ENCODE measurements around the gene KRTAP19-6.
"Not testable (repeated sequence)": the region's sequence is repeated elsewhere in the genome, so short reads cannot be mapped to it uniquely, and the experiment has no call there.

KRTAP19-6 gene, protein sequence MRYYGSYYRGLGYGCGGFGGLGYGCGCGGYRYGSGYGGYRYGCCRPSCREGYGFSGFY

DNA sequence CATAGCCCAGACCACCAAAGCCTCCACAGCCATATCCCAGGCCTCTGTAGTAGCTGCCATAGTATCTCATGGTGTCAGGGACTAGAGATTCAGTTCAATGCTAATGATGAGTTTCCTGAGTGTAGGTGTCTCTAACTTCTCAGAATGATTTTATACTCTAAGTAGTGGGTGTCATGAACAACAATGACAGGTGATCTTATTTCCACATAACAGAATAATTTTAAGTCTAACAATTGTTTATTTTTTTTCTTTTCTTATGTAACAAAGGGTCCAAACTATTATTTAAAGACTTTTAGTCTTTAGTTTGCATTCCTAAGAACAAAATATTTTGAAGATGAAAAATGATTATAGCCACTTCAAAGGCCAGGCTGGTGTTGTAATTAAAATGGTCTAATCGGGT, at the start of gene KRTAP19-6:
Gene KRTAP19-6 (minus strand): TSS at position 101 of the 400 bp plus-strand sequence. CDS start 31 bp downstream, at position 70.
- intact Hi-C loops (cut with DNase I) = no loop called here
- DNase-seq = no peak

DNA sequence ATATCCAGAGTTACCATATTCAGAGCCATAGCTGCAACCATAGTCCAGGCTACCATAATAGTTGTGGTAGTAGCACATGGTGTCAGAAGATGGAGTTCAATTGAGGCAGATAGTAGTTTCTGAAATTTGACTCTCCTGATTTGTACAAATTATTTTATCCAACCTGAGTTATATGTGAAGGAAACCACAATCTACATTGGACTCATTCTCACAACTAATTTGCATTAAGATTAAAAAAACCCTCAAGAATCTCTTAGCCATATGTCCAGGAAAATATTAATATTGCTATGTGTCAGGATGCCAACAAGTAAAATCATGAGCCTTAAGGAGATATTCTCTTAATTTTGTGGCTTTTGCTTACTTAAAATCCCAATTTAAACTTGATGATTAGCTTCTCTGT, 48.6 kb upstream of the KRTAP19-6 start, which contains the start of gene KRTAP22-2:
Gene KRTAP22-2 (minus strand): TSS at position 101 of the 400 bp plus-strand sequence.
- DNase-seq = no peak
- intact Hi-C loops (cut with DNase I) = no loop called here

DNA sequence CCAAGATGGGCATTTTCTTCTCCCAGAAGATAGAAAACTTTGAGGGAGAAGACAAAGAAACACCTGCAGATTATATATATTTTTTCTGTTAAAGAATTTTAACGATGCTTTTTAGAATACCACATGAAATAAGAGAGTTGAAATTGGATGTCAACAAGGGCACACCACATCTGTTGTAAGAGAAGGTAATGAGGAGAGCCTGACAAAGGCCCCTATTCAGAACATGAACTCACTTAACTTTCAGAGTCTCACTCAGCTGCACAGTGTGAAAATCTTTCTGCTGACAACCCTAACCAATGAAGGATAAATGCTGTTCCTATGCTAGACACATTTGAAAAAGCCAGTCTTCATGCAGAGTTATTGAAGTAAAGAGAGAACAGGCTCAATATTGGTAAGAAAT, 41.2 kb upstream of the KRTAP19-6 start:
- intact Hi-C loops (cut with DNase I) = no loop called here

DNA sequence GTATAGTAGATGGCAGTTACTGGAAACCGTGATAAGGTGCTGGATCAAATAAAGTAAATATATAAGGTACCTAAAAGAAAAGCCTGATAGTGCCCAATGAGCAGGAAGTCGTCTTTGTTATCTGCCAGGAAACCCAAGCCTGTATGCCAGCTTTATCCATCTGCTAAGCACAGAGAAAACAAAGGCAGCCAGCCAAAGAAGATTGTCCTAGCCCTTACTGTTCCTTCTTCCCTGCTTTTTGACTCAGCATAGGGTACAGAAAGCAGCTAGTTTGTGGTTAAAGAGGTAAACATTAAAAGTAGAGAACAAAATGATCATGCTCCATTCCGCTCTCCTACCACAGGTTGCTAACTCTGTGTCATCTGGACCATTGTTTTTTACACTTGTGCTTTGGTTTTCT, 38.5 kb upstream of the KRTAP19-6 start:
- intact Hi-C loops (cut with DNase I) = no loop called here
- no peak for DNase-seq

More for the DNA sequence above, 41.2 kb upstream of the KRTAP19-6 start:
- no peak for DNase-seq

DNA sequence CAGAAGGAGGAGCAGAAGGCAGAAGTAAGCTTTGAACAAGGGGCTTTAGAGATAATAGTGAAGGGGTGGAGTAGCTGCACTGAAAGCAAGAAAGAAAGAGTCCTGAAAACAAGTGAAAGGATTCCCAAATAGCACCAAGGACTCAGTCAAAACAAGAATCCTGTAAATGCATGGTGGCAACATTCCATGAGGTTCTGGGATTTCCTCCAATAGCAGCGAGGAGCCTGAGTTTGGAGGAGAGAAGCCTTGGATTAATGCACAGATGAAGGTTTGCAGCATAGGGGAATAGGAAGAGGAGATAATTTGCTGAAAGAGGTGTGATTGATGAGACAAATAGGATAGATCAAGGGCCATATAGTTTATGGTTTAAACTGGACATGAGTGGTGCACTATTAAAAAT, 37.7 kb upstream of the KRTAP19-6 start:
- no peak for DNase-seq
- intact Hi-C loops (cut with DNase I) = no loop called here

DNA sequence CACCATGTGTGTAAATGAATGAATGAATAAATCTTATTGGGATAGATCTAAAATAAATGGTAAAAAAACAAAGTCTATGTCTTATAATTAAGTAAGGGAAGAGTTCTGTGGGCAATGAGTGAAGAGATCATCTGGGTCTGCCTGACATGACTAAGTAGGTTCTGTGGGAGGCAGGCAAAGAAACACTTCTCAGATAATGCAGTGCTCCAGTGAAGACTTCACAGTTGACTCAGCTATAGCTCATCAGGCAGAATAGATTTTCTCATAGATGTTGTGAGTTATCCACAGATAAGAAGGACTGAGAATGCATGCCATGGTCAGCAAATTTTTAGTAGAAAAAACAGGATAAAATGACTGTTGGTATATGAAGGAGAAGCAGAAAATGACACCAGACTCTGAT, 36.1 kb upstream of the KRTAP19-6 start:
- intact Hi-C loops (cut with DNase I) = no loop called here
- no peak for DNase-seq

DNA sequence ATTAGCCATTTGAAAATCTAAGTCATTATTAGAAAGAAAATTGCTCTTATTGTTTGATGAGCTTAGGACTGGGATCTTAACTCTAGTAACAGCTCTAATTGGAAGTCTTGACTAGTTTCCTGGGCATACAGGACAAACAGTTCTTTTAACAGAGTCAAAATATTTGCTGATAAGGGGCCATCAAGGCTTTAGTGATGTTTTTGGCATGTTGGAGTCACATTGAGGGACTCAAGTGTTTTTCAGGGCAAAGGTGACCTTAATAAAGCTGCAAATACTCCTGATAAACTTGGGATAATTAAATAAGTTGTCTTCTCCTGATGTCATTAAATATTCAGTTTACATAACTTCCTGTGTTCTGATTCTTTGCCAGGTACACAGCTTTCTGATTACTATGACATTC, 26.0 kb upstream of the KRTAP19-6 start:
- DNase-seq = no peak
- intact Hi-C loops (cut with DNase I) = no loop called here

DNA sequence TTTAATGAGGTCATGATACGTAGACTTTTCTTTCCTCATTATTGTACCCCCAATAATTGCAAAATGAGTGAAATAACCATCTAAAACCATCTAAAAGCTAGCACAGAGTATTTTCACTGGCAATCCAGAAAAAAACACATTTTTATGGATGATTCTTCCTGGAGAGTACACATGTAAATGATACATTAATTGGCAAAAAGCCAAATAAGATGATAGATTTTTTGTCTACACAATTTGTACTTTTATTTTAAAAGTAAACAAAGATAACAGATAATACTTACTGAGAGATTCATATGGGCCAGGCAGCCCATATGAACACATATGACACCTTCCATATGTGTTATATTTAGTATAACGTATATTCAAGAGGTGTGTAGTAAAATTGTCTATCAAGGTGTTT, 22.0 kb upstream of the KRTAP19-6 start:
- no peak for DNase-seq
- intact Hi-C loops (cut with DNase I) = no loop called here

DNA sequence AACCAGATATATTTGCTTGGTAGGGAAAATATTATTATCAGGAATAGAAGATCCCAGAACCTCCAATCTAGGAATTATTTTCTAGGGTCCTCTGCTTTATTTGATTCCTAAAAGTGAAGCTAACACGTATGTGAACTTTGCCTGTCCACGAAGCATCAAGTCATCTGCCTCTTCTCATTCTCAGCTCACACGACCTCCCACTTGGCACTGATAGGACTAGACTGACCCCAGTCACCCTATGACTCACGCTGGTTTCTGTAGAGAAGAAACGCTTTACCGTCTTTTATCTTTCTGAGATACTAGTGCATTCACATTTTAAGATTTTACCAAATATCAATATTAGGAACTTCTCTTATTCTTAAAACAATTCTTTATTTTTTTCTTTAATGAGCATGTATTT, 21.4 kb upstream of the KRTAP19-6 start:
- intact Hi-C loops (cut with DNase I) = no loop called here
- no peak for DNase-seq

DNA sequence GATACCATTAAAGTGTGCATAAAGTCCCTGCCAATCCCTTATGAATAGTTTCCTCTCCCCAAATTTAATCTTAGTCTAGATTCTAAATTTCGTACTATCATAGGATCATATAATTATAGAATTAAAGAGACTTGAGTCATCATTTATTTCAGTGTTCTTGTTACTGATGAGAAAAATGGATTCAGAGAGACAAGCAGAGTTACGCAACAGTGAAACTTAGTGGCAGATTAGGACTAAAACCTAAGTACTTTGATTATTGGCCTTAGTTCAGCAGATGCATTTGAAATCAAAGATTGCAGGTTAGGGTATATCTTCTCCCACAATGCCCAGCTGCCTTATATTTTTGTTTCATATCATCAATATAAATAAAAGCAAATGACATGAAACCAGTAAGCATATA, 20.3 kb upstream of the KRTAP19-6 start:
- DNase-seq = no peak
- intact Hi-C loops (cut with DNase I) = no loop called here

DNA sequence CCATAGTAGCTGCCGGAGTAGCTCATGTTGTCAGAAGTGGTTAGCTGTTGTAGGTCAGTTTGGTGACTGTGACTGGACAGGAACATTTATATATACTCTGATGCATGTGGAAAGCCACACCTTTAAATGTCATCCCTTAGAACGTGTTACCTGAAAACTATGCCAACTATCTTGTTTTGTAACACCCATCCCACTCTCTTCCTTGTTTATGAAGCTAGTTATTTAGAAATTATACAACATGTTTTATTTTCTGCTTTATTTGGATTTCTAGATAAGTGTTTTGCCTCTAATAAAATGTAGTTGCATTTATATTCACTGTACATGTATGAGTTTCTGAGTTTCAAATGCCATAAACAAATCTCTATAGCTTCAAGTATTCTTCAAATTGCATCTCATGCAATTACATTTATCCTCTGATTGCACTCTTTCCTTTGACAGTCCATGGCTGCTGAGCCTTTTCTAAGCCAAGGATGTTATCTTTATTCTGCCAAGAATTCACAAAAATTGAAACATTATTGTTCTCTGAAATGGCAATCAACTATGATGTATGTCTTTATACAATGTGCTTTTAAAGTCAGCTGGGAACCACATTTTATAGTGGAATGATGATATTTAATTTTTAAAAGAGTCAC, 19.7 kb upstream of the KRTAP19-6 start, which contains the start of gene KRTAP19-7:
Gene KRTAP19-7 (minus strand): TSS at position 51 of the 632 bp plus-strand sequence. CDS start 25 bp downstream, at position 26.
- no peak for DNase-seq
- intact Hi-C loops (cut with DNase I) = no loop called here

DNA sequence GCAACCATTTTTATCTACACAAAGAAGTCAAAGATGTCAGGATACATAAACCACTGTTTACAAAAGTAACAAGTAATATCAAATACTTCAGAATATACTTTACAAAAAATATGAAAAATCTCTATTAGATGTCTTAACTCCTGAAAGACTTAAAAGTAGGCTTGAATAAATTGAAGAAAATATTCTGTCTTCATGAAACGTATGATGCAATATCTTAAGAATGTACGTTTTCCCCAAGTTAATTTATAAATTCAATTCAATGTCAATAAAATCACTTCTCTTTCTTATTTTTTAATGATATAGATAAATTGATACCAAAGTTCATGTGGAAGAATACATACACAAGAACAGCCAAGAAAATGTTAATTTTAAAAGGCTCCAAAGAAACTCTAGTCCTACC, 13.4 kb upstream of the KRTAP19-6 start:
- DNase-seq = no peak
- intact Hi-C loops (cut with DNase I) = no loop called here

DNA sequence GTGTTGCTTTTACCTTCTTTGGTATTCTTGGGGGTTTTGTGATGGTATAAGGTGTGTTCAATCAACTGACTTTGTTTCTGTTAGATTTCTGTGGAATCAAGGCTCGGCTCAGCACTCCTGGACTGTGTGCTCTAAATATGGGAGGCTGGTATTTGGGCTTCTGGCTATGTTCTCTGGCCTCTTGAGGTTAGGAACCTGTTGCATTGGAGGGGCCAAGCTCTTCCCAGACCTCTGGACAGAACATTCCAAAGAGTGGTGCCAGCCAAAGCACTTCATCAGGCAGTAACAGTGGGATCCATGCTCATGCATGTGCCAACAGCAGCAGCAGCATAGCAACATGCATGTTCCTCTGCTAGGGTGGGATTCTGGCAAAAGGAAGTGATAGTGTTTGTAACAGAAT, 11.1 kb upstream of the KRTAP19-6 start:
- intact Hi-C loops (cut with DNase I) = no loop called here
- no peak for DNase-seq

DNA sequence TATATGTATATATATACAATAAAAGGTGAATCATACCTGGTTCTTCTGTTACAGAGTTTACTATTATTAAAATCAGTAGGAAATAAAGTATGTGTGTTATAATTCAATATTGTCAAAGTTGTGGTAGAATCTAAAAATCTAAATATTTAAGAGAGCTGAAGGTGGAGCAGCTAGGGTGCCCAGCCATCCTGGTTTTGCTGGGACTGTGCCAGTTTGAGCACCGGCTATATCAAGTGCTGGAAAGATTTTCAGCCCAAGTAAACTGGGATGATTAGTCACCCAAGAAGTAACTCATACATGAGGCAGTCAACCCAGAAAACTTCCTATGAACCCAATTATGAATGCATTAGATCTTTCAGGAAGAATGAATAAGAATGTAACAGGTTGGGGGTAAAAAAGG, 22.8 kb downstream of the KRTAP19-6 start:
- intact Hi-C loops (cut with DNase I) = no loop called here
- DNase-seq = no peak

DNA sequence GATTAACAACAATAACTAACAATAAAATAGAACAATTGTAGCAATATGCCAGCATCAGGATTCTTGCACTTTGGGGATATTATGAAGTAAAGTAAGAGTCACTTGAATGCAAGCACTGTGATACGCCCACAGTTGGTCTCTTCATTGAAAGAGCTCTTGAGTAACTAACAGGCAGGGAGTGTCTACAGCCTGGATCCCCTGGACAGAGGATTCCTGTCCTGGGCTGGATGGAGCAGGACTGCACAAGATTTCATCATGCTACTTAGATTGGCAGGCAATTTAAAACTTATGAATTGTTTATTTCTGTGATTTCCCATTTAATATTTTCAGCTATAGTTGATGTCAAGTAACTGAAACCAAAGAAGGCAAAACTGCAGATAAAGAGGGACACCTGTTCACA, 26.0 kb downstream of the KRTAP19-6 start:
- DNase-seq = no peak
- intact Hi-C loops (cut with DNase I) = no loop called here

DNA sequence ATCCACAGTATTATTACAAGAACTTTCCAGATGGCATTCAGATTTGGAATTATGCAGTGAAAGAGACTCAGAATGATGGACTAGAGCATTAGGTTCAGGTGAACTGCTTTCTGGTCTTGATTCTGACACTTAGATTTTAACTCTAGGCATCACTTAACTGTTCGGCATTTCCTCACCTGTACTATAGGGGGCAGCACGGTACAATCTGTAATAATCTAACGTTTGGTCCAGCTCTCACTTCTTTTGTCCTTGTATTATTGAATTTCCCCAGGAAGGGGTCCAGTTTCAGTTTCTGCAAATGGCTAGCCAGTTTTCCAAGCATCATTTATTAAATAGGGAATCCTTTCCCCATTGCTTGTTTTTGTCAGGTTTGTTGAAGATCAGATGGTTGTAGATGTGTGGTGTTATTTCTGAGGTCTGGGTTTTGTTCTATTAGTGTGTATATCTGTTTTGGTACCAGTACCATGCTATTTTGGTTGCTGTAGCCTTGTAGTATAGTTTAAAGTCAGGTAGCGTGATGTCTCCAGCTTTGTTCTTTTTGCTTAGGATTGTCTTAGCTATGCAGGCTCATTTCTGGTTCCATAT, 36.0 kb downstream of the KRTAP19-6 start:
- DNase-seq; intact Hi-C loops (cut with DNase I): not testable (repeated sequence)

DNA sequence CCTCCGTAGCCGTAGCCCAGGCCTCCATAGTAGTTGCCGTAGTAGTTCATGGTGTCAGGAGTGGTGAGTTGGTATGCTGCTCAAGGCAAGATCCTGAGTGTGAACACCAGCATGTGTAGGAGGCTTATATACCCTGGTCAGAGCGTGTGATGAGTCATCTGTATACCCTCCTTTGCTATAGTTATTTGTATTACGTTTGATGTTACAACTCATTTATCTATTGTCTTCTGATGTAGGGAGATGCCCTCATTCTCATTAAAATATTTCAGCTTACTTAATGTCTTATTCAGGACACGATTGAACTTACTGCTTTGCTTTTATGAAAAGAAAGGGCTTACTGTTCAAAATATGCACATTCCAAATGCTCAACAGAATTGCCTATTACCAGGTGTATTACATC, 39.6 kb downstream of the KRTAP19-6 start, which contains the start of gene KRTAP19-5:
Gene KRTAP19-5 (minus strand): TSS at position 101 of the 400 bp plus-strand sequence. CDS start 51 bp downstream, at position 50.
- no peak for DNase-seq
- intact Hi-C loops (cut with DNase I) = no loop called here

DNA sequence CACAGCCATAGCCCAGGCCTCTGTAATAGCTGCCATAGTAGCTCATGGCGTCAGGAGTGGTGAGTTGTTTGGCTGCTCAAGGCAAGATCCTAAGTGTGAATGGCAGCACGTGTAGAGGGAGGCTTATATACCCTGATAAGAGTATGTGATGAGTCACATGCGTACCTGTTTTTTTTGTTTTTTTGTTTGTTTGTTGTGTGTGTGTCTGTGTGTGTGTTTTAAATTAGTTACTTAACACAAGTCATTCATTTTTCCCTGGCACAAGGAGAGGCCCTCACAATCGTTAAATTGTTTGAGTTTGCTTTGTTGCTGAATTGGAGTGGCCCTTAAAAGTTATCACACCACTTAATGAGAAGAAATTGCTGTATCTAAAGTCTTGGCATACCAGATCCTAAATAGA, 44.6 kb downstream of the KRTAP19-6 start, which contains the start of gene KRTAP19-4:
Gene KRTAP19-4 (minus strand): TSS at position 101 of the 400 bp plus-strand sequence. CDS start 55 bp downstream, at position 46.
- DNase-seq = no peak
- intact Hi-C loops (cut with DNase I) = no loop called here

DNA sequence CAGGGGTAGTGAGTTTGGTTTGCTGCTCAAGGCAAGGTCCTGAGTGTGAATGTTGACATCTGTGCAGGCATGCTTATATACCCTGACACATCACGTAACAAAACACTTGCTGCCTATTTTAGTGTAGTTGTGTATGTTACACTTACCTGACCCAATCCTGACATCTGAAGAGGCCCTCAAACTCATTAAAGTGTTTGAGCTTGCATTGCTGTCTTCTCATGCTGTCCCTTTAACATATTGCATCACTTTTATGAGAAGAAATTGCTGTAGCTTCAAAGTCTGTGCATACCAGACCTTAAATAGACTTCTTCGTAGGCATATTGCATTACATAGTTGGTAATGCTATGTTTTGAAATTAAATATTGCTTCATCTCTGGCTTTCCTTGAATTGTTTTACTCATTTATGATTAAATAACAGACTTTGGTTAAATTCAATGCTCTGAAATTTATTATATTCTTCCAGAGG, 49.7 kb downstream of the KRTAP19-6 start, which contains the start of gene KRTAP19-3:
Gene KRTAP19-3 (minus strand): TSS at position 51 of the 466 bp plus-strand sequence. CDS start 56 bp downstream, outside the sequence.
- no peak for DNase-seq
- intact Hi-C loops (cut with DNase I) = no loop called here

Measured in posterior cingulate gyrus (tissue), 11 donors.